Stimulated activated CD8-positive, alpha-beta memory T cell treated with anti-CD3 and anti-CD28 coated beads, Interleukin-15, amount 100 ng/mL, for 1 hour (primary cell): ENCODE results near the gene RNF135.
A peak's percentile ranks its signal among the peaks of the same experiment; 100 is the strongest.
"Not testable (repeated sequence)": the region's sequence is repeated elsewhere in the genome, so short reads cannot be mapped to it uniquely, and the experiment has no call there.

Experiments
- DNase-seq: peaks from one replicate; pipeline ENCODE4 v3.0.0-alpha.2; 2020; ENCODE audit warnings: low read depth

Gene RNF135

GRCh38 chr17:30970831-30971567 is at the start of gene RNF135:
Gene RNF135 (plus strand): TSS chr17:30971039. CDS start chr17:30971074, 35 bp downstream.
- peak; percentile 17 for DNase-seq

GRCh38 chr17:30921544-30922196 is 49.2 kb upstream of the RNF135 start, which contains the start of gene ADAP2:
Gene ADAP2 (plus strand): TSS chr17:30921945. CDS start chr17:30922015, 70 bp downstream.
- DNase-seq: no peak

- DNase-seq: no peak
These were observed 48.4 kb upstream of the RNF135 start for GRCh38 chr17:30922235-30923030.

DNA sequence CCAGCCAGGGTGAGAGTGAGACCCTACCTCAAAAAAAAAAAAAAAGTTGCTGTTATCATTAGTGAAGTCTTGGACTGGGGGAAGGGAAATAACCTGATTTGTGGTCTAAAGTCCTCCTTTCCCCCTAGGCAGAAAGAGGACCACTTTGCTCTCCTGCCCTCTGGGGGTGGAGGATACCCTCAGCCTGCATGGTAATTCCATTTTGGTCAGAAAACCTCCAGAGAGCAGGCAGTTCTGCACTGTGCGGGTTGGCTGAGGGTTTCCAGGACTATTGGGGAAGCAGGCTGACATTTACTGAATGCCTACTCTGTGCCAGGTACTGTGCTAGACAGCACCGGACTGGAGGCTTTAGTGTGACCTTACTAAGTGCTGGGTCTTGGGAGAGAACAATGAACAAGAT is 46.5 kb upstream of the RNF135 start:
- DNase-seq: no peak

GRCh38 chr17:30926516-30926915 is 44.3 kb upstream of the RNF135 start:
- DNase-seq: no peak

GRCh38 chr17:30927756-30928155 is 43.1 kb upstream of the RNF135 start:
- DNase-seq: no peak

DNA sequence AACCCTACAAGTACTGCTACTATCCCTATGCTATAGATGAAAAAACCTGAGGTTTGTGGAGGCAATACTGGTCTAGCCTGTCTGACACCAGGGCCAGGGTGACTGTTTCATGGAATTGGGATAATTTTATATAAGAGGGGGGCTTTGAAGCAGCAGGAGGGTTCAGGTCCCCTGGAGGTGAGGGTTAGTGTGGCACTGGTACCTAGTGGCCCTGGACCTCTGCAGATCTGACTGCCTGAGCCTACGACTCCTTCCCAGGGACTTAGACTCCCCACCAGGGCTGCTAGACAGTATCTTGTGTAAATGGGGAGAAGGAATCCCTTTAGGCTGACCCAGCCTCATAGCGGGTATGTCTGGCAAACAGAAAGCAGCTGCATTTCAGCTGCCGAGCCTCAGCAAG is 42.3 kb upstream of the RNF135 start:
- DNase-seq: no peak

GRCh38 chr17:30929081-30929633 is 41.7 kb upstream of the RNF135 start:
- no peak for DNase-seq

DNA sequence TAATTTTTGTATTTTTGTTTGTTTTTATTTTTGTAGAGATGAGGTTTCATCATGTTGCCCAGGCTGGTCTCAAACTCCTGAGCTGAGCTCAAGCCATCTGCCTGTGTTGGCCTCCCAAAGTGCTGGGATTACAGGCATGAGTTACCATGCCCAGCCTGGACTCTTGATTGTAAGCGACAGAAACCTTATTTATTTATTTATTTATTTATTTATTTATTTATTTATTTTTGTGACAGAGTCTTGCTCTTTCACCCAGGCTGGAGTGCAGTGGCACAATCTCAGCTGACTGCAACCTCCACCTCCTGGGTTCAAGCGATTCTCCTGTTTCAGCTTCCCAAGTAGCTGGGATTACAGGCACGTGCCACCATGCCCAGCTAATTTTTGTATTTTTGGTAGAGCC is 41.0 kb upstream of the RNF135 start:
- DNase-seq: not testable (repeated sequence)

GRCh38 chr17:30930495-30930894 is 40.3 kb upstream of the RNF135 start:
- no peak for DNase-seq

- DNase-seq: not testable (repeated sequence)
These were observed 39.3 kb upstream of the RNF135 start for GRCh38 chr17:30931582-30931981.

GRCh38 chr17:30933966-30934365 is 36.9 kb upstream of the RNF135 start:
- no peak for DNase-seq

GRCh38 chr17:30939051-30939689 is 31.7 kb upstream of the RNF135 start:
- no peak for DNase-seq

GRCh38 chr17:30942308-30943079 is 28.3 kb upstream of the RNF135 start:
- DNase-seq: no peak

DNA sequence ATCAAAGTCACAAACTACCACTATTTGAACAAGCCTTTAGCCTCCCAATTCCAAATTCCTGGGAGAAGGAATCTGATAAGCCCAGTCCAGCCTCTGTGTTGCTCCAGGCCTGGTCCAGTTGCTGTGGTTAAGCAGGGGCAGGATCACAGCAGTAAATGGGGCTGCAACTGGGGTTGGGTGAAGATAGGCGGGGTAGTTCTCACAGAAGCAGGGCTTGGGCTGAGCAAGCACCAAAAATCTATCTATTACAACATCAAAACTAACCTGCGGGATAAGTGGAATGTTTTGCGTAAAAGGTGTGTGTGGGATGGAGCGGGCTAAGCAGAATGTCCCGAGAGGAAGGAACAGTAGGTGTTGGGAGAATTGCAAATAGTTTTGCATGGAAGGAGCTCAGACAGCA is 23.0 kb upstream of the RNF135 start:
- DNase-seq: no peak

DNA sequence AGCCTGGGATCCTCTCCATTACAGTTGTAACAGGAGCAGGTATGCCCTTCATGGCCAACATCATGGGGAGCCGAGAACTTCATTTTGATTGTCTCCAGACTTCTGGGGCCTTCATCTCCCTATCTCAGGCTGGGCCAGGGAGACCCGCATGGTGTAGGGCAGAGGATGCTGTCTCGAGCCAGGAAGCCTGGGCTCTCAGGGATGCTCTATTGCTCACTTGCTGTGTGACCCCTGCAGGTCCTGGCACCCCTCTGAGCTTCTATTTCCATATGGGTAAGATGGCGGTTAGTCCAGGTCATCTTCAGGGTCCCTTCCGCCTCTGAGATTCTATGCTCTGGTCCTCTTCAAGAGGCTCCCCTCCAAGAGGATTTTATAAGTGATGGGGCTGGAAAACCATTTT is 20.6 kb upstream of the RNF135 start:
- DNase-seq: no peak

DNA sequence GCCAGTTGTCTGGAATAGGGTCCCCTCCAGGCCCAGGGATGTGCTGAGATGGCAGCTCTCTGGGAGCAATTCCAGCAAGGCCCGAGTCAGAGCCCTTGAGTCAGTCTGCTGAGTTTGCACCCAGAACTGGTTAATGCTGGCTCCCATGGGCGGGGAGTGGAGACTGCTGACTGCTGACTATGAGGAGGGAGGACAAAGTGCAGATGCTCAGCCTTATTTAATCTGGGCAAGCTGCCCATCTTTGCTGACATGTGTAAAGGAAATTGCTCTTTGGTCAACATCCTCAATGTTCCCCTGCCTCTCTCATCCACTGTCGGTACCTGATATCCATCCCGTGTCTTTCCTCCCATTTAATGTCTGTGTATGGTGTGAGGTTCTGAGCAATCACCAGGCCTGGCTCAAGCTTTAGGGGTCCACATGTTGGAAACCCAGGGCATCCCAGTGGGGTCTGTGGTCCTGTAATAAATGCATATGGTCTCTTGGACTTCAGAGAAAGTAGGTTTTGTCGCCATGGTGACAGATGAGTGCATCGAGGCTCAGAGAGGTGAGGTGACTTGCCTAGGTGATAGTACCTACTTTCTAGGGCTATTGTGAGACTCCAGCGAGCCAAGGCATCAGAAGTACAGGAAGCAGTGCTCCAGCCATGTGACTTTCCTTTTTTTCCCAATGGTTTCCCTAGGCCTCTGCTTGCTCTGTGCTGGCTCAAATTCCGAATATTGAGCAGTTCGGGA is 20.0 kb upstream of the RNF135 start:
- DNase-seq: no peak

DNA sequence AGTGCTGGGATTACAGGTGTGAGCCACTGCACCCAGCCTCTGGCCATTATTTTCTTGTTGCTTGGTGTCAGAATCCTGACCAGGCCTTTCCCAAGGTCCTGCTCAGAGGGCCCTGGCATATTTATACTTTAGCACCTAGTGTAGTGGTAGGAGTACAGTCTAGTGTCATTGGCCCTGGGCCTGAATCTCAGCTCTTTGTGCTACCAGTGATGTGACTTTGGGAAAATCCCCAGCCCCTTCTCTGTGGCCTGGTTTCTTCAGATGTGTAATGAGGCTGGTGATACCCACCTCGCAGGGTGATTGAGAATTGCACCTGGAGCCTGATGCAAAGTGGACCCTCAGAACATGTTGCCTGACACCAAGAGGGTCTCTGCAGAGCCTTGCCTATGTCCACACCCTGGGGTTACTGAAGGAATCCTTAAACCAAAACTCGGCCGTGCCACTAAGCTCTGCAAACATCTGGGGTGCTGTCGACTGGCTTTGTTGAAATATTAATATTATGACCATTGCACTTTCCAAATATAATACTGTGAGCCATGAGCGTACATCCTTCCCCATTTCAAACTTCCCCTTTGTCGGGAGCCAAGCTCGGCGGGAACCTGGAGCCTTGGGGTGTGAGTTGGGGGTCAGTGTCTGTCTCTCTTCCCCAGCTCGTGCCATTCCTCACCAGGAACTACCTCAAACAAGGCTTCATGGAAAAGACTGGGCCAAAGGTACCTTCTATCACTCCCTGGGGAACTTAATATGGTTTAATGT is 18.0 kb upstream of the RNF135 start:
- no peak for DNase-seq

DNA sequence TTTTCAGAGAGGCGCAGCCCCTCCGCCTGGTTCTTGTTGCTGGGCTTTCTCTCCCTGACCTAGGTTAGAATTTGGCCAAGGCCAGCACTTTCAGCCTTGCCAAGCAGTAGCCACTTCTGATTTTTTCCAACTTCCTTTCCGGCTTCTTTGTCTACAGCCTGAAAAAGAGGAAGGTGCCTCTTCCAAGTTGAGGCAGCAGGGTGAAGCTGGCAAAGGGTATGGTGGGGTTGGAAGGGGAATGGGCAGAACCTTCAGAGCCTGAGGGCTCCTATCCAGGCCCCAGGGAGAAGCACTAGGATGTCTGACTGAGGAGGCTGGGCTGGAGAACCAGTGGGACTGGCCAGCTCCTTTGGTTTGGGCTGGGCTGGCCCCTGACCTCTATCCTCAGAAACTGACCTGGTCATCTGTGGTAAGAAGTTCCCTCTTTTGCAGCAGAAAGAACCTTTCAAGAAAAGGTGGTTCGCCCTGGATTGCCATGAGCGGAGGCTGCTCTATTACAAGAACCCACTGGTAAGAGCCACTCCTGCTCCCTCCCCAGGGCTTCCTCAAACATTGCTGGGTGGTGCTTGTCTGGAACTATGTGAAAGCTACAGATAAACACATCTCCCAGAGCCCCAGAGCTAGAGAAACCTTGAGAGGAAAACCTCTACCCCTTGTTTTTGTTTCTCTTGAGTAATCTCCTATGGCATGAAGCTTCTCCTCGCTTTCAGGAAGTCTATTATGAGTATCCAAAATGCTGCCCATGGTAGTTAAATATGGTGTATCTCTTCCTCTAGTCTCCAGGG is 16.6 kb upstream of the RNF135 start:
- no peak for DNase-seq
